ENCODE data around the gene SGF29. TPM values are rescaled to one million over a fixed set of nuclear protein-coding genes. Genes with fewer than 3 reads are reported as not detected.

SGF29 gene
- total and polyA plus RNA-seq, 2 of the 4 experiments (the other 2 are of a cell fraction): 4.3 to 7.7 TPM

DNA sequence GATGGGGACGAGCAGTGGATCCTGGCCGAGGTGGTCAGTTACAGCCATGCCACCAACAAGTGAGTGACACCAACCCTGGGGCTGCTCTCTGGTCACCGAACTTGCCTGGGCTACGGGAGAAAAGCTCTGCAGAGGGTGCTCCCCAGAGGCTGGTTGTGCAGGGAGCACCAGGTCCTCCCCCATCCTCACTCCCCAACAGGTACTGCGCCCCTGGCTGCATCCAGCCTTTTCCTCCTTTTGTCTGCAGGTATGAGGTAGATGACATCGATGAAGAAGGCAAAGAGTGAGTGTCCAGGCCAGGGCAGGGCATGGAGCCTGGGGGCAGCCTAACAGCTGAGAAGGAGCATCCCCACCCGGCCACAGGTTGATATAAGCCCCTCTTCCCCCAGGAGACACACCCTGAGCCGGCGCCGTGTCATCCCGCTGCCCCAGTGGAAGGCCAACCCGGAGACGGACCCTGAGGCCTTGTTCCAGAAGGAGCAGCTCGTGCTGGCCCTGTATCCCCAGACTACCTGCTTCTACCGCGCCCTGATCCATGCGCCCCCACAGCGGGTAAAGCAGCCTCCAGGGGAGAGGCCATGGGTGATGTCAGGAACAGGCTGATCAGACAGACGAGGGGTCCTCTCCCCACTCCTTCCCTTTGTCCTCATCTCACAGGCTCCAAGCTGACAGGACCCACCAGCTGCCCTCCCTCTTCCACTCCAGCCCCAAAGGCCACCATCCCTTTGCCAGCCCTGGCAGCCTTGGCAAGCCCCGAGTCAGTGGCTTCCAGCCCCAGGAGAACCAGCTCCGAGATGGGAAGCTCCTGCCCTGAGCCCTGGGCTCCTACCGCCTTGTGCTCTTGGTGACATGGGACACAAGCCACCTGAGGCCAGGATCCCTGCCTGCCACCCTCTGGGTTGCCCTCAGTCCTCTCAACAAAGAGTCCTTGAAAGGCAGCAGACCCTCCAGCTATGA, 36.9 kb downstream of the SGF29 start:
- Histone ChIP-seq H2BK120ac (ENCODE audit: low read depth, low read length) (no peak overlapping the region), H2BK5ac (ENCODE audit: low read depth, low read length, poor library complexity, severe bottlenecking) (no peak overlapping the region), H3K9me1 (ENCODE audit: insufficient read depth, low read length) (no peaks in the 10 kb centered on the region), H3K9ac (ENCODE audit: low read depth, low read length) (no peak overlapping the region), H3K18ac (ENCODE audit: low read depth, low read length) (no peak overlapping the region), H4K5ac (ENCODE audit: low read depth, low read length) (no peak overlapping the region), H3K23ac (ENCODE audit: low read depth, low read length) (no peak overlapping the region), H2AFZ (replicated peaks; ENCODE audit: low read length, poor library complexity) (no peak overlapping the region), H3K14ac (replicated peaks; ENCODE audit: low read depth, low read length) (no peak overlapping the region), H3K9me3 (ENCODE audit: control insufficient read depth, insufficient read depth, low read length) (no peaks in the 10 kb centered on the region), H3K27me3 (ENCODE audit: control insufficient read depth, insufficient read depth, low read length) (no peaks in the 10 kb centered on the region), H3K56ac (ENCODE audit: extremely low read depth, insufficient read depth, low read length) (no peak overlapping the region), H2AK9ac (replicated peaks; ENCODE audit: low read depth, low read length, poor library complexity) (no peak overlapping the region), H3K4me2 (ENCODE audit: low read depth, low read length) (no peak overlapping the region), H3K4ac (ENCODE audit: low read depth, low read length) (no peak overlapping the region), H4K20me1 (ENCODE audit: insufficient read depth, low read length) (no peaks in the 10 kb centered on the region), H3K27ac (ENCODE audit: insufficient read depth, low read length) (no peak overlapping the region), H4K91ac (ENCODE audit: insufficient read depth, low read depth, low read length) (no peak overlapping the region), H2AK5ac (ENCODE audit: low read depth, low read length) (no peak overlapping the region), H2BK15ac (ENCODE audit: low read depth, low read length) (no peak overlapping the region), H3K79me1 (ENCODE audit: low read depth in 1 of 2, low read length in 2 of 2) (no peaks in the 10 kb centered on the region), H3K36me3 (ENCODE audit: control insufficient read depth, insufficient read depth, low read length) (peaks cover 19% of the 10 kb centered on the region), H3K4me1 (ENCODE audit: control insufficient read depth, insufficient read depth, low read length) (no peaks in the 10 kb centered on the region), H2BK20ac (ENCODE audit: low read depth, low read length) (no peak overlapping the region), H4K8ac (ENCODE audit: low read depth in 2 of 2, low read length in 2 of 2) (no peak overlapping the region), H3K4me3 (ENCODE audit: insufficient read depth, low read depth, low read length) (no peak overlapping the region)
- ChIA-PET CTCF (no interaction called here), POLR2A (ENCODE audit: unreplicated experiment) (no interaction called here)
- dilution Hi-C loops (cut with HindIII; ENCODE audit: low sequenced_read_pairs, unreplicated experiment): no loop called here
- no peak for DNase-seq
- 94% methylated on average over 6 of the region's 22 CpGs; no CpG with 5 or more reads in 1 of the 2 experiments for WGBS, 2 experiments (ENCODE audit: extremely low coverage in 2 of 2, insufficient read length in 1 of 2)
- intact Hi-C loops (cut with micrococcal nuclease): no loop called here
- no peak for TF ChIP-seq POLR2A (IDR thresholded peaks at IDR 0.05; ENCODE audit: low read depth, low read length)
- TF ChIP-seq MXI1 (IDR thresholded peaks at IDR 0.05; ENCODE audit: borderline replicate concordance, low read depth, low read length): no peak
- TF ChIP-seq RCOR1 (IDR thresholded peaks at IDR 0.05; ENCODE audit: insufficient replicate concordance, low read length): no peak
- TF ChIP-seq MAZ (IDR thresholded peaks at IDR 0.05; ENCODE audit: borderline replicate concordance, low read depth, low read length): no peak
- no peak for ATAC-seq (ENCODE audit: low read depth)
- in situ Hi-C loops (cut with MboI; ENCODE audit: low sequenced_read_pairs): no loop called here
- BruUV-seq (replicated peaks): no TSS peak

All from IMR-90 (cell line).